DND-41 (cell line): Measurements from ENCODE around the gene ZNF577.

Source experiments
- EZH2 ChIP-seq: IDR thresholded peaks from 3 replicates; pipeline ENCODE4 v1.6.1; 2012; ENCODE audit warnings: borderline replicate concordance, low read depth, mild to moderate bottlenecking, moderate library complexity, low read length, inconsistent platforms; ENCODE audit not compliant: severe bottlenecking
- TF ChIP-seq, protein P1 (sequence below): IDR thresholded peaks from 2 replicates; pipeline ENCODE4 v1.5.1; 2012; ENCODE audit warnings: borderline replicate concordance, low read length, moderate library complexity, mild to moderate bottlenecking; ENCODE audit not compliant: poor library complexity, severe bottlenecking; ENCODE audit errors: extremely low read depth

DNA sequence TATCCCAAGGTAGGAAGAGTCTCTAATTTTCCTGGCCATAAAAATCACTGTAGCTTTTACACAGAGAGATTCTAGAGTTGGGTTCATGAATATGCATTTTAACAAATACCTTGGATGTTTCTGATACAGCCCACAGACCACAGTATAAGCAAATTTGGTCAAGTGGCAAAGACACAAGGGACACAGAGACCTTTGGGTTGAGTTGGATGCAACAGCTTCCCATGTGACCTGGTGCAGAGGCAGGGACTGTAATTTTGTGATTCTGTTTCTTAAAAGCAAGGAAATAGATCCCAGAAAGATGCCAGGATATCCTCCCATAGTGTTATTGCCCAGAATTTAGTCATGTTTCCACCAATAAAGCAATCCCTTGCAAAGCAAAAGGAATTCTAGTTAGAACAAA lies 65.8 kb downstream of the ZNF577 start:
- no peak for TF ChIP-seq EZH2
- TF ChIP-seq, protein P1, sequence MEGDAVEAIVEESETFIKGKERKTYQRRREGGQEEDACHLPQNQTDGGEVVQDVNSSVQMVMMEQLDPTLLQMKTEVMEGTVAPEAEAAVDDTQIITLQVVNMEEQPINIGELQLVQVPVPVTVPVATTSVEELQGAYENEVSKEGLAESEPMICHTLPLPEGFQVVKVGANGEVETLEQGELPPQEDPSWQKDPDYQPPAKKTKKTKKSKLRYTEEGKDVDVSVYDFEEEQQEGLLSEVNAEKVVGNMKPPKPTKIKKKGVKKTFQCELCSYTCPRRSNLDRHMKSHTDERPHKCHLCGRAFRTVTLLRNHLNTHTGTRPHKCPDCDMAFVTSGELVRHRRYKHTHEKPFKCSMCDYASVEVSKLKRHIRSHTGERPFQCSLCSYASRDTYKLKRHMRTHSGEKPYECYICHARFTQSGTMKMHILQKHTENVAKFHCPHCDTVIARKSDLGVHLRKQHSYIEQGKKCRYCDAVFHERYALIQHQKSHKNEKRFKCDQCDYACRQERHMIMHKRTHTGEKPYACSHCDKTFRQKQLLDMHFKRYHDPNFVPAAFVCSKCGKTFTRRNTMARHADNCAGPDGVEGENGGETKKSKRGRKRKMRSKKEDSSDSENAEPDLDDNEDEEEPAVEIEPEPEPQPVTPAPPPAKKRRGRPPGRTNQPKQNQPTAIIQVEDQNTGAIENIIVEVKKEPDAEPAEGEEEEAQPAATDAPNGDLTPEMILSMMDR, result no peak
